ENCODE data around the gene ME2.
A peak's percentile ranks its signal among the peaks of the same experiment; 100 is the strongest.
"Not testable (repeated sequence)": the region's sequence is repeated elsewhere in the genome, so short reads cannot be mapped to it uniquely, and the experiment has no call there.

Gene ME2

GRCh38 chr18:50875966-50876536 lies 2.9 kb upstream of the ME2 start:
- no peaks in the 10 kb centered on the region for H3K36me3 Mint-ChIP-seq
- peaks cover 5 to 14% of the 10 kb centered on the region in 2 donors for H3K4me1 Mint-ChIP-seq
- H3K9me3 Mint-ChIP-seq, result no peaks in the 10 kb centered on the region
- no peak for DNase-seq
- H3K4me3 Mint-ChIP-seq, result no peak overlapping the region
- ATAC-seq (replicated peaks), result no peak
- no peaks in the 10 kb centered on the region for H3K27me3 Mint-ChIP-seq
- no peak overlapping the region for H3K27ac Mint-ChIP-seq

- Mint-ChIP-seq H3K27me3 (no peaks in the 10 kb centered on the region), H3K27ac (peak overlapping the region; percentile 100), H3K9me3 (no peaks in the 10 kb centered on the region), H3K4me1 (peaks cover 5 to 14% of the 10 kb centered on the region in 2 donors), H3K36me3 (no peaks in the 10 kb centered on the region), H3K4me3 (peak overlapping the region; percentile 88 to 95)
- no peak for ATAC-seq (replicated peaks)
- no peak for DNase-seq
Observed at GRCh38 chr18:50877545-50878265, 1.2 kb upstream of the ME2 start.

- H3K27ac Mint-ChIP-seq, result peak overlapping the region; percentile 98
- DNase-seq (no peak), ATAC-seq (replicated peaks) (peak; percentile 24 to 36)
- H3K4me3 Mint-ChIP-seq, result peak overlapping the region; percentile 95
- peaks cover 0 to 1% of the 10 kb centered on the region in 2 donors for H3K9me3 Mint-ChIP-seq
- peaks cover 7 to 24% of the 10 kb centered on the region in 2 donors for H3K4me1 Mint-ChIP-seq
- H3K36me3 Mint-ChIP-seq, result peaks cover 5 to 9% of the 10 kb centered on the region in 2 donors
- no peaks in the 10 kb centered on the region for H3K27me3 Mint-ChIP-seq
Observed at GRCh38 chr18:50879302-50880118, 592 bp downstream of the ME2 start.

- peaks cover 0 to 1% of the 10 kb centered on the region in 2 donors for H3K9me3 Mint-ChIP-seq
- H3K27me3 Mint-ChIP-seq, result no peaks in the 10 kb centered on the region
- peaks cover 7 to 24% of the 10 kb centered on the region in 2 donors for H3K4me1 Mint-ChIP-seq
- ATAC-seq (replicated peaks), result no peak
- no peak for DNase-seq
- H3K27ac Mint-ChIP-seq, result peak overlapping the region; percentile 98
- H3K4me3 Mint-ChIP-seq, result peak overlapping the region; percentile 95
- peaks cover 5 to 9% of the 10 kb centered on the region in 2 donors for H3K36me3 Mint-ChIP-seq
Observed at GRCh38 chr18:50880119-50880465, 1.2 kb downstream of the ME2 start.

- not testable (repeated sequence) for H3K27me3 Mint-ChIP-seq; H3K27ac Mint-ChIP-seq; ATAC-seq (replicated peaks); DNase-seq; H3K9me3 Mint-ChIP-seq; H3K36me3 Mint-ChIP-seq; H3K4me3 Mint-ChIP-seq
- H3K4me1 Mint-ChIP-seq, result peaks cover 7 to 24% of the 10 kb centered on the region in 2 donors
Observed at GRCh38 chr18:50880944-50881343, 2.0 kb downstream of the ME2 start.

- peaks cover 28 to 48% of the 10 kb centered on the region in 2 donors for H3K36me3 Mint-ChIP-seq
- peaks cover 3 to 10% of the 10 kb centered on the region in 2 donors for H3K4me1 Mint-ChIP-seq
- DNase-seq (no peak), ATAC-seq (replicated peaks) (no peak)
- H3K27ac Mint-ChIP-seq, result no peak overlapping the region
- peaks cover 4 to 5% of the 10 kb centered on the region in 2 donors for H3K9me3 Mint-ChIP-seq
- H3K4me3 Mint-ChIP-seq, result no peak overlapping the region
- H3K27me3 Mint-ChIP-seq, result no peaks in the 10 kb centered on the region
Observed at GRCh38 chr18:50886929-50887328, 8.0 kb downstream of the ME2 start.

- Mint-ChIP-seq H3K4me3 (no peak overlapping the region), H3K9me3 (peaks cover 0 to 5% of the 10 kb centered on the region in 2 donors), H3K27ac (no peak overlapping the region)
Observed at GRCh38 chr18:50895350-50896045, 16.6 kb downstream of the ME2 start.

GRCh38 chr18:50896093-50896492 lies 17.2 kb downstream of the ME2 start:
- peaks cover 0 to 4% of the 10 kb centered on the region in 2 donors for H3K9me3 Mint-ChIP-seq
- ATAC-seq (replicated peaks), result no peak
- no peak overlapping the region for H3K4me3 Mint-ChIP-seq
- H3K4me1 Mint-ChIP-seq, result peaks cover 3 to 14% of the 10 kb centered on the region in 2 donors
- no peak overlapping the region for H3K27ac Mint-ChIP-seq
- H3K36me3 Mint-ChIP-seq, result peaks cover 41 to 63% of the 10 kb centered on the region in 2 donors
- H3K27me3 Mint-ChIP-seq, result no peaks in the 10 kb centered on the region
- DNase-seq, result no peak

More at GRCh38 chr18:50895350-50896045, 16.6 kb downstream of the ME2 start:
- ATAC-seq (replicated peaks), result no peak
- Mint-ChIP-seq H3K4me1 (peaks cover 3 to 14% of the 10 kb centered on the region in 2 donors), H3K36me3 (peaks cover 41 to 65% of the 10 kb centered on the region in 2 donors), H3K27me3 (no peaks in the 10 kb centered on the region)
- no peak for DNase-seq

- Mint-ChIP-seq H3K4me3 (no peak overlapping the region), H3K9me3 (peaks cover 0 to 4% of the 10 kb centered on the region in 2 donors), H3K27ac (no peak overlapping the region), H3K27me3 (no peaks in the 10 kb centered on the region), H3K36me3 (peaks cover 47 to 58% of the 10 kb centered on the region in 2 donors), H3K4me1 (peaks cover 5 to 14% of the 10 kb centered on the region in 2 donors)
- ATAC-seq (replicated peaks) (no peak), DNase-seq (no peak)
Observed at GRCh38 chr18:50898919-50899318, 20.0 kb downstream of the ME2 start.

GRCh38 chr18:50902797-50903196 lies 23.9 kb downstream of the ME2 start:
- peaks cover 0 to 5% of the 10 kb centered on the region in 2 donors for H3K9me3 Mint-ChIP-seq
- peaks cover 5 to 21% of the 10 kb centered on the region in 2 donors for H3K4me1 Mint-ChIP-seq
- ATAC-seq (replicated peaks) (no peak), DNase-seq (no peak)
- peaks cover 59 to 69% of the 10 kb centered on the region in 2 donors for H3K36me3 Mint-ChIP-seq
- H3K4me3 Mint-ChIP-seq, result no peak overlapping the region
- no peak overlapping the region for H3K27ac Mint-ChIP-seq
- H3K27me3 Mint-ChIP-seq, result no peaks in the 10 kb centered on the region

- no peak for ATAC-seq (replicated peaks)
- no peak for DNase-seq
- Mint-ChIP-seq H3K36me3 (peaks cover 52 to 64% of the 10 kb centered on the region in 2 donors), H3K27ac (no peak overlapping the region), H3K4me3 (no peak overlapping the region), H3K9me3 (peaks cover 0 to 2% of the 10 kb centered on the region in 2 donors), H3K27me3 (no peaks in the 10 kb centered on the region), H3K4me1 (peaks cover 4 to 8% of the 10 kb centered on the region in 2 donors)
Observed at GRCh38 chr18:50906843-50907242, 27.9 kb downstream of the ME2 start.

GRCh38 chr18:50909261-50909660 lies 30.3 kb downstream of the ME2 start:
- Mint-ChIP-seq H3K27me3 (no peaks in the 10 kb centered on the region), H3K4me1 (peaks cover 2 to 7% of the 10 kb centered on the region in 2 donors), H3K9me3 (peaks cover 0 to 2% of the 10 kb centered on the region in 2 donors), H3K4me3 (no peak overlapping the region), H3K27ac (no peak overlapping the region), H3K36me3 (peaks cover 47 to 67% of the 10 kb centered on the region in 2 donors)
- no peak for DNase-seq
- ATAC-seq (replicated peaks), result no peak

- Mint-ChIP-seq H3K4me3 (no peak overlapping the region), H3K27ac (no peak overlapping the region), H3K27me3 (no peaks in the 10 kb centered on the region), H3K36me3 (peaks cover 37 to 59% of the 10 kb centered on the region in 2 donors), H3K9me3 (peaks cover 0 to 2% of the 10 kb centered on the region in 2 donors), H3K4me1 (peaks cover 2 to 5% of the 10 kb centered on the region in 2 donors)
- no peak for DNase-seq
- no peak for ATAC-seq (replicated peaks)
Observed at GRCh38 chr18:50911006-50911405, 32.1 kb downstream of the ME2 start.

GRCh38 chr18:50917021-50917420 lies 38.1 kb downstream of the ME2 start:
- Mint-ChIP-seq H3K27ac (no peak overlapping the region), H3K36me3 (peaks cover 22 to 48% of the 10 kb centered on the region in 2 donors), H3K9me3 (no peaks in the 10 kb centered on the region)

More at GRCh38 chr18:50917021-50917420, 38.1 kb downstream of the ME2 start:
- DNase-seq (no peak), ATAC-seq (replicated peaks) (no peak)
- H3K4me1 Mint-ChIP-seq, result peaks cover 3 to 5% of the 10 kb centered on the region in 2 donors
- H3K4me3 Mint-ChIP-seq, result no peak overlapping the region
- no peaks in the 10 kb centered on the region for H3K27me3 Mint-ChIP-seq

All from stimulated activated naive B cell treated with anti-CD40 and anti-IgM and Interleukin-4, amounts not matched to agents 10 μg/mL and 1 μg/mL and 100 μg/mL, for 72 hours (primary cell).